Tibial nerve (tissue), 3 donors: ENCODE data around the gene CARMIL1.

Experiments
- POLR2A ChIP-seq, 2 donors: fragments of 450-650 bp; IDR thresholded peaks; one replicate each; pipeline ENCODE4 v1.6.1; 2017; ENCODE audit warnings: antibody characterized with exemption in 2 of 2, mild to moderate bottlenecking in 2 of 2, moderate library complexity in 2 of 2
- TF ChIP-seq, protein P1 (sequence below), 5 experiments: fragments of 200-600 bp in 3 of 5; fragments of 450-650 bp in 2 of 5; sonication (generic) in 3 of 5; IDR thresholded peaks; one replicate each; pipeline ENCODE4 v1.5.1; 2016 to 2019; ENCODE audit warnings: antibody characterized with exemption in 5 of 5, mild to moderate bottlenecking in 3 of 5, moderate library complexity in 2 of 5

DNA sequence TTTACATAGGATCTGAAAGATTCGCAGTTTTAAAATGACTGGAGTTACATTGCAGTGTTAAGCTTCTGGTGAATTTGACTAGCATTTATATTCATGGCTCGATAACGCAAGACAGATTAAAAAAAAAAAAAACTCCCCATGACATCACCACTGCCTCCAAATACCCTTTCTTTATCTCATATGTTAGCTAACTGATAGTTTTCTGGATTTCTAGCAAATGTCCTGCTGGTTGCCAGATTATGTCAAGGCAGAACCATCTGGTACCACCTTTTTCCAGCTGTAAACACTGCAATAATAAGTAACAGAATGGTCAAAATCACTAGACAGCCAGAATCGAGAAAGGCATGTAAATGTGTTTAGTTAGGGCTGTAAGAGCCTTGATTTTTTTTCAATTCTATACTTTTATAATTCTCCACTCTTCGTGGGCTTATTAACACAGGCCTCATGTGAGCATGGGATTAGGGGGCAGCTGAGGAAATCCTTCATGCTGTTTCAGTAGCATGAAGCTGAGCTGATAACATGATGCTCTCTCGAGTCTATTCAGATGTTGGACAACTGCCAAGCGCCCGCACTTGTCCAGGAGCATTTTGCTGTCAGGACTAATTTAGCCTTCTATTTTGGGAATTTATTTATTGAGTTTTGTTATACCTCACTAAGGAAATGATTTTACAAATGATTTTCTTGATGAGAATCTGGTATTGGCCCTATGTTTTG is 206.8 kb downstream of the CARMIL1 start:
- TF ChIP-seq POLR2A (IDR thresholded peaks at IDR 0.05): no peak
- TF ChIP-seq, protein P1, sequence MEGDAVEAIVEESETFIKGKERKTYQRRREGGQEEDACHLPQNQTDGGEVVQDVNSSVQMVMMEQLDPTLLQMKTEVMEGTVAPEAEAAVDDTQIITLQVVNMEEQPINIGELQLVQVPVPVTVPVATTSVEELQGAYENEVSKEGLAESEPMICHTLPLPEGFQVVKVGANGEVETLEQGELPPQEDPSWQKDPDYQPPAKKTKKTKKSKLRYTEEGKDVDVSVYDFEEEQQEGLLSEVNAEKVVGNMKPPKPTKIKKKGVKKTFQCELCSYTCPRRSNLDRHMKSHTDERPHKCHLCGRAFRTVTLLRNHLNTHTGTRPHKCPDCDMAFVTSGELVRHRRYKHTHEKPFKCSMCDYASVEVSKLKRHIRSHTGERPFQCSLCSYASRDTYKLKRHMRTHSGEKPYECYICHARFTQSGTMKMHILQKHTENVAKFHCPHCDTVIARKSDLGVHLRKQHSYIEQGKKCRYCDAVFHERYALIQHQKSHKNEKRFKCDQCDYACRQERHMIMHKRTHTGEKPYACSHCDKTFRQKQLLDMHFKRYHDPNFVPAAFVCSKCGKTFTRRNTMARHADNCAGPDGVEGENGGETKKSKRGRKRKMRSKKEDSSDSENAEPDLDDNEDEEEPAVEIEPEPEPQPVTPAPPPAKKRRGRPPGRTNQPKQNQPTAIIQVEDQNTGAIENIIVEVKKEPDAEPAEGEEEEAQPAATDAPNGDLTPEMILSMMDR (IDR thresholded peaks at IDR 0.05): no peak
